ENCODE measurements around the gene HDAC6. TPM values are rescaled to one million over a fixed set of nuclear protein-coding genes. Genes with fewer than 3 reads are reported as not detected.

The HDAC6 gene
- total RNA-seq = 100 to 1,000 TPM in 2 of 4 donors, 10 to 100 TPM in 2; 74.4 to 105 (median 93.3) TPM

DNA sequence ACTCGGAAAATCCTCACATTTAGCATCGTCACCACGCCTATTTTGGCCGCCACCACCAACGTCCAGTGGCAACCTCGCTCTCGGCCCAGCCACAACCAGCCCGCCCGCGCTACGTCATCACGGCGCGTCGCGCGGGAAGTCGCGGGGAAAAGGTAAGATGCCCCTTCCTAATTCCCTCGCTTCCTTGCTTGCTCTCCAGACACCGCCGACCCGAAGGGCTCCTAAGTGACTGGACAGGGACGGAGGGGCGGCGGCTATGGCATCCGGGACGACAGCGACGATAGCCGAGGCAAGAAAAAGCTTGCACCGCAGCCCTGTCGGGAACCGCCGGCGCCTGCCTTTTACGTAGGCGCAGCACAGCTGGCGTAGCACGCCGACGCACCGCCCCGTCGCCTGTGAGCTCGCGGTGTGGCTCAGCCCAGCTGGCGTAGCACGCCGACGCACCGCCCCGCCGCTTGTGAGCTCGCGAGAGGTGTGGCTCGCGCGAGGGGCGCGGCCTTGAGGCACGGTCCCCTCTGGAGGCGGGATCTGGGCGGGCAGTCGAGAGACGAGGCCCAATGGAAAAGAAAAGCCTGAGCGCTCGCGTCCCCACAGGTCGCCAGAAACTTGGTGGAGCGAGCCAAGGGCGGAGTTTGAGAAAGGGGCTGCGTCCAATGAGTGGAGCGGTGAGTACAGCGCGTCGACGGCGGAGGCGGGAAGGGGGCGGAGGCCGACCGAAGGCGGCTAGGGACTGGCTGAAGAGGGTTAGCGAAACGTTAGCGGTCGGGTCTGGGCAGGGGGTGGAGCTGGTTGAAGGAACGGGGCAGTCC, at the start of gene HDAC6:
Gene HDAC6 (plus strand): TSS at position 788 of the 809 bp plus-strand sequence. CDS start 626 bp downstream, outside the sequence.
- peak; percentile 96 for DNase-seq
- intact Hi-C loops (cut with DNase I; ENCODE audit: low total_unique reads) = no loop called here
- in situ Hi-C loops (cut with MboI; ENCODE audit: low pct_ligation_motif_present in 1 of 4, low pct_unique_long_range_greater_than_20kb in 1 of 4, low sequenced_read_pairs in 3 of 4) = no loop called here
- peak within 1 kb of the TSS; percentile 30 to 68 (median 54) for H3K4me3 ChIP-seq
- TF ChIP-seq EP300 (IDR thresholded peaks at IDR 0.05; ENCODE audit: low read depth) = no peak
- peak; percentile 16 to 63 (median 53) for TF ChIP-seq POLR2AphosphoS5 (IDR thresholded peaks at IDR 0.05)
- peak; percentile 58 for TF ChIP-seq POLR2A (IDR thresholded peaks at IDR 0.05)
- TF ChIP-seq, protein P1, sequence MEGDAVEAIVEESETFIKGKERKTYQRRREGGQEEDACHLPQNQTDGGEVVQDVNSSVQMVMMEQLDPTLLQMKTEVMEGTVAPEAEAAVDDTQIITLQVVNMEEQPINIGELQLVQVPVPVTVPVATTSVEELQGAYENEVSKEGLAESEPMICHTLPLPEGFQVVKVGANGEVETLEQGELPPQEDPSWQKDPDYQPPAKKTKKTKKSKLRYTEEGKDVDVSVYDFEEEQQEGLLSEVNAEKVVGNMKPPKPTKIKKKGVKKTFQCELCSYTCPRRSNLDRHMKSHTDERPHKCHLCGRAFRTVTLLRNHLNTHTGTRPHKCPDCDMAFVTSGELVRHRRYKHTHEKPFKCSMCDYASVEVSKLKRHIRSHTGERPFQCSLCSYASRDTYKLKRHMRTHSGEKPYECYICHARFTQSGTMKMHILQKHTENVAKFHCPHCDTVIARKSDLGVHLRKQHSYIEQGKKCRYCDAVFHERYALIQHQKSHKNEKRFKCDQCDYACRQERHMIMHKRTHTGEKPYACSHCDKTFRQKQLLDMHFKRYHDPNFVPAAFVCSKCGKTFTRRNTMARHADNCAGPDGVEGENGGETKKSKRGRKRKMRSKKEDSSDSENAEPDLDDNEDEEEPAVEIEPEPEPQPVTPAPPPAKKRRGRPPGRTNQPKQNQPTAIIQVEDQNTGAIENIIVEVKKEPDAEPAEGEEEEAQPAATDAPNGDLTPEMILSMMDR (IDR thresholded peaks at IDR 0.05) = no peak
- H3K9me3 ChIP-seq = no peaks in the 10 kb centered on the region
- H3K36me3 ChIP-seq = no peaks in the 10 kb centered on the region
- H3K27ac ChIP-seq = peak within 1 kb of the TSS; percentile 89 to 98 (median 96)
- H3K27me3 ChIP-seq = no peaks in the 10 kb centered on the region
- 61% methylated on average over 89 of the region's 89 CpGs; no CpG with 5 or more reads in 1 of the 2 donors for WGBS, 2 donors (ENCODE audit: low coverage in 1 of 2)
- peaks cover 0 to 6% (median 2%) of the 10 kb centered on the region in 4 donors for H3K4me1 ChIP-seq

DNA sequence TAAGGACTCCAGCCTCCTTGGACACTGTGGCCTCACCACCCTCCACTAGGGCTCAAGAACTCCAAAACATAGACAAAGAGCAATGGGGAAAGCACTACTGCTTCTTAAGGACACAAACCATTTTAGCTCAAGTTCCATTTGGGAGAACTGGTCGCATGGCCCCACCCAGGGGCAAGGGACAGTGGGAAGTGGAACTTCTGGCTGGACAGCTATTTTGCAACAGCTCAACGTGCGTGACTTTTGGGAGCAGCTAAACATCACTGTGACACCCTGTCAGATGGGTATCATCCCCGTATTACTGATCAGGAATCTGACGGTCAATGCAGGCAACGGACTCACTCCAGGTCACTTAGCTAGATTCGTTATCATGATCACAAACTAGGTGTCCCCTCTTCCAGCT, 49.4 kb upstream of the HDAC6 start:
- TF ChIP-seq POLR2AphosphoS5 (IDR thresholded peaks at IDR 0.05) (no peak), POLR2A (IDR thresholded peaks at IDR 0.05) (no peak), EP300 (IDR thresholded peaks at IDR 0.05; ENCODE audit: low read depth) (no peak)
- TF ChIP-seq, protein P1 (IDR thresholded peaks at IDR 0.05) = no peak
- Histone ChIP-seq H3K27ac (no peak overlapping the region), H3K4me3 (no peak overlapping the region), H3K9me3 (no peaks in the 10 kb centered on the region), H3K4me1 (no peaks in the 10 kb centered on the region), H3K36me3 (no peaks in the 10 kb centered on the region), H3K27me3 (no peaks in the 10 kb centered on the region)
- peak; percentile 8 for DNase-seq
- in situ Hi-C loops (cut with MboI; ENCODE audit: low pct_ligation_motif_present in 1 of 4, low pct_unique_long_range_greater_than_20kb in 1 of 4, low sequenced_read_pairs in 3 of 4) (no loop called here), intact Hi-C loops (cut with DNase I; ENCODE audit: low total_unique reads) (no loop called here)
- WGBS, 2 donors (ENCODE audit: low coverage in 1 of 2) = 79% methylated on average over 7 of the region's 7 CpGs; no CpG with 5 or more reads in 1 of the 2 donors

DNA sequence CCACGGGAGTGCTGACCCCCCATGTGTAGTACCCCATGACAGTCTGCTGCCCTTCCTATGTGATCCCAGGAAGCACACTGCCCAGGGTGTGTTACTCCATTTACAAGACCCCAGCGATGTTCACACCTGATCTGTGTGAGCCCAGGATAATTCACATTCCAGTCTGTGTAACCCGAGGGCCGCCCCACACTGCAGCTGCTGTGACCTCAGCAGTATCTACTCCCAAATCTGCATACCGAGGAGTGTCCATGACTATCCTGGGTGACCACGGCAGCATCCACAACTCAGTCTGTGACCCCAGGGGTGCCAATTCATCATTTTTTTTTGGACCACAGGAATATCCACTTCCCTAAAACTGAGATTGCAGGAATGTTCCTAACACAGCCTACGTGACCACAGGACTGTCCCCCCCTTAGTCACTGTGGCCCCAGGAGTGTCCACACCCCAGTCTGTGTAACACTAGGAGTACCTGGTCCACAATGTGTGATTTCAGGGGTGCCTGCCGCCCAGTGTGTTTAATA, 48.1 kb upstream of the HDAC6 start:
- Histone ChIP-seq H3K4me1 (no peaks in the 10 kb centered on the region), H3K27me3 (no peaks in the 10 kb centered on the region), H3K27ac (no peak overlapping the region), H3K9me3 (no peaks in the 10 kb centered on the region), H3K36me3 (no peaks in the 10 kb centered on the region), H3K4me3 (no peak overlapping the region)
- TF ChIP-seq EP300 (IDR thresholded peaks at IDR 0.05; ENCODE audit: low read depth) (no peak), POLR2AphosphoS5 (IDR thresholded peaks at IDR 0.05) (no peak), POLR2A (IDR thresholded peaks at IDR 0.05) (no peak)
- TF ChIP-seq, protein P1 (IDR thresholded peaks at IDR 0.05) = no peak
- DNase-seq = no peak
- intact Hi-C loops (cut with DNase I; ENCODE audit: low total_unique reads) (no loop called here), in situ Hi-C loops (cut with MboI; ENCODE audit: low pct_ligation_motif_present in 1 of 4, low pct_unique_long_range_greater_than_20kb in 1 of 4, low sequenced_read_pairs in 3 of 4) (no loop called here)
- 67% methylated on average over 8 of the region's 8 CpGs; no CpG with 5 or more reads in 1 of the 2 donors for WGBS, 2 donors (ENCODE audit: low coverage in 1 of 2)

DNA sequence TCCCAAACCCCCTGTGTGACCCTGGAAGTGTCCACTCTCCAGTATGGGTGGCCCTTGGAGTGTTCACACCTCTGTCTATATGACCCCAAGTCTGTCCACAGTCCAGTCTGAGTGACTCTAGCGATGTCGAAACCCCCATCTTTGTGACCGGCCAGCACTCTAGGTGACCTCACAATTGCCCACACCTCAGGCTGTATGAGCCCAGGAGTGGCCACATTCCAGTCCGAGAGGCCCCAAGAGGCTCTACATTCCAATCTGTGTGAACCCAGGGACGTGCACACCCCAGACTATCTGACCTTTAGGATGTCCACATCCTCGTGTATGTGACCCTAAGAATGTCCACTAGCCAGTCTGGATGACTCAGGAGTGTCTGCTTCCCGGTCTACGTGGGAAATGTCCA, 47.6 kb upstream of the HDAC6 start:
- TF ChIP-seq, protein P1 (IDR thresholded peaks at IDR 0.05) = no peak
- TF ChIP-seq EP300 (IDR thresholded peaks at IDR 0.05; ENCODE audit: low read depth) = no peak
- Histone ChIP-seq H3K4me3 (no peak overlapping the region), H3K9me3 (no peaks in the 10 kb centered on the region), H3K27me3 (no peaks in the 10 kb centered on the region), H3K36me3 (no peaks in the 10 kb centered on the region), H3K4me1 (no peaks in the 10 kb centered on the region), H3K27ac (no peak overlapping the region)
- intact Hi-C loops (cut with DNase I; ENCODE audit: low total_unique reads) (no loop called here), in situ Hi-C loops (cut with MboI; ENCODE audit: low pct_ligation_motif_present in 1 of 4, low pct_unique_long_range_greater_than_20kb in 1 of 4, low sequenced_read_pairs in 3 of 4) (no loop called here)
- no peak for DNase-seq
- WGBS, 2 donors (ENCODE audit: low coverage in 1 of 2) = 72% methylated on average over 8 of the region's 8 CpGs; no CpG with 5 or more reads in 1 of the 2 donors

Data from transverse colon (tissue), 4 donors.